ENCODE measurements around the gene LMO3. TPM values are rescaled to one million over a fixed set of nuclear protein-coding genes. Genes with fewer than 3 reads are reported as not detected.

The LMO3 gene
- total RNA-seq, 2 donors from 2014 or later = 8.2 to 12.4 TPM

DNA sequence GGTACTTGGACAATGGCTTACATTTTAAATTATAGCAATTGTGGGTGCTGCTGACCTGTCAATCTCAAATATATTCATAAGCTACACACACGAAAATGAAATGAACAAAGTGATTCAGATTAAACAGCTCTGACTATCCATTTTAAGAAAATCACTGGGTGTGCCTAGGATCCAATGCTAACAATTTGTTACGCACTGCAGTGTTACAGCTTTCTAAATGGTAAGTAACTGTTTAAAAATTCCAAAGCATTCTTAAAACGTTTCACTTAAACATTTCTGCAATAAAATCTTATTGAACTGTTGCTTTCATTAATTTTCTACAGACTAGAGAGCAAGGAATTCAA is 18.9 kb downstream of the LMO3 start:
- Histone ChIP-seq H3K9me3 (peaks cover 0 to under 1% of the 10 kb centered on the region in 2 donors), H3K36me3 (no peaks in the 10 kb centered on the region), H3K27ac (peak overlapping the region; percentile 15 to 63), H3K27me3 (no peaks in the 10 kb centered on the region), H3K4me1 (no peaks in the 10 kb centered on the region), H3K4me3 (no peak overlapping the region)
- TF ChIP-seq, protein P1, sequence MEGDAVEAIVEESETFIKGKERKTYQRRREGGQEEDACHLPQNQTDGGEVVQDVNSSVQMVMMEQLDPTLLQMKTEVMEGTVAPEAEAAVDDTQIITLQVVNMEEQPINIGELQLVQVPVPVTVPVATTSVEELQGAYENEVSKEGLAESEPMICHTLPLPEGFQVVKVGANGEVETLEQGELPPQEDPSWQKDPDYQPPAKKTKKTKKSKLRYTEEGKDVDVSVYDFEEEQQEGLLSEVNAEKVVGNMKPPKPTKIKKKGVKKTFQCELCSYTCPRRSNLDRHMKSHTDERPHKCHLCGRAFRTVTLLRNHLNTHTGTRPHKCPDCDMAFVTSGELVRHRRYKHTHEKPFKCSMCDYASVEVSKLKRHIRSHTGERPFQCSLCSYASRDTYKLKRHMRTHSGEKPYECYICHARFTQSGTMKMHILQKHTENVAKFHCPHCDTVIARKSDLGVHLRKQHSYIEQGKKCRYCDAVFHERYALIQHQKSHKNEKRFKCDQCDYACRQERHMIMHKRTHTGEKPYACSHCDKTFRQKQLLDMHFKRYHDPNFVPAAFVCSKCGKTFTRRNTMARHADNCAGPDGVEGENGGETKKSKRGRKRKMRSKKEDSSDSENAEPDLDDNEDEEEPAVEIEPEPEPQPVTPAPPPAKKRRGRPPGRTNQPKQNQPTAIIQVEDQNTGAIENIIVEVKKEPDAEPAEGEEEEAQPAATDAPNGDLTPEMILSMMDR (IDR thresholded peaks at IDR 0.05) = no peak
- no peak for DNase-seq (ENCODE audit: low spot score)

DNA sequence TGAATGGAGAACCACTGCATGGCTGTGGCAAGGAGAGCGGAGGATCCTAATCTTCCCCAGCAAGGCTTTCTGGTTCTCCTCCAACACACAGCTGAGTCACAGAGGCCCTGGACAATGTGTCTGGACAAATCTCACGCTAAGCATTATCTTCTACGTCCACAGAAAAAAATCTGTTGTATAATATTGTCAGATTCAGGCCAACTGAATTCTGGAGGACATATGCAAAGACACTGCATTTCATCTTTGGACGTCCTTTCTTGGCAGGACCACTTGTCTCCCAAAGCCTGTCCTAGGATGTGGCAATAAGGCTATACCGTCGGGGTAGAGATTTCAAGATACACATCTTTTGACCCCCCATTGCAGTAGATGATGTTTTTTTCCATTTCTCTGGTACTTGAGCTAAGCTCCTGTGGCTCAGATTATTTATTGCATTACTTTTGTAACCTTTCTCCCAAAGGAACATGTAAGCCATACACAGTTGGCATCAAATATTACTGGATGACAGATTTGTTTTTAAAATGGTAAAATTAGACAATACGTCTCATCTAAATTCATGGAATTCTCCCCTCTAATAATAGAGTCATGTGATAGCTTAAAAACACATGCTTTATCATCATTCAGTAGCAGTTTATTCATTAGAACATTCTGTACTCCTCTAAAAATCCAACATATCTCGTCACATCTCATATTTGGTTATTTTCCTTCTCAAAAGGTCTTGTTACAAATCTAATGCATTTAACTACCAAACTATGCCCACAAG is 19.4 kb downstream of the LMO3 start:
- H3K36me3 ChIP-seq = no peaks in the 10 kb centered on the region
- peak; percentile 76 for DNase-seq (ENCODE audit: low spot score)
- peak overlapping the region; percentile 15 to 63 for H3K27ac ChIP-seq
- H3K4me1 ChIP-seq = no peaks in the 10 kb centered on the region
- H3K4me3 ChIP-seq = no peak overlapping the region
- no peaks in the 10 kb centered on the region for H3K27me3 ChIP-seq
- TF ChIP-seq, protein P1 (IDR thresholded peaks at IDR 0.05) = no peak
- peaks cover 0 to 6% of the 10 kb centered on the region in 2 donors for H3K9me3 ChIP-seq

DNA sequence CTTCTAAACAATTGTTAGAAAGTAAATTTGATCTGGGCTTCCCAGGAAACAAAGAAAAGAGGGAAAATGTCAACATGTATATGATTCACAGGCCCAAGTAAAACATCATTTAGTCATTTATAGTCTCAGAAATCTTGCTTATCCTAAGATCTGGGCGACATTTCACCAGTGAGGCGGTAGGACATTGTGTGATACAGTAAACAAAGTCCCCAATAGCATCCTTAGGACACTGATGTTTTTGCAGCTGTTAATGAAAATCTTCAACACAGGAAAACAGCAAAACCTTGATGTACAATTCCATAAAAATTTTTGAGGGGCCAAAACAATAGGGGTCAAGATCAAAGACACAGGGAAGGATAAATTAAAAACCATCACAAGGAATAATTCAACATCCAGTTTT is 20.2 kb downstream of the LMO3 start:
- peaks cover 0 to 6% of the 10 kb centered on the region in 2 donors for H3K9me3 ChIP-seq
- no peaks in the 10 kb centered on the region for H3K36me3 ChIP-seq
- peak overlapping the region; percentile 44 to 63 for H3K27ac ChIP-seq
- TF ChIP-seq, protein P1 (IDR thresholded peaks at IDR 0.05) = no peak
- no peaks in the 10 kb centered on the region for H3K27me3 ChIP-seq
- no peak for DNase-seq (ENCODE audit: low spot score)
- no peaks in the 10 kb centered on the region for H3K4me1 ChIP-seq
- H3K4me3 ChIP-seq = no peak overlapping the region

DNA sequence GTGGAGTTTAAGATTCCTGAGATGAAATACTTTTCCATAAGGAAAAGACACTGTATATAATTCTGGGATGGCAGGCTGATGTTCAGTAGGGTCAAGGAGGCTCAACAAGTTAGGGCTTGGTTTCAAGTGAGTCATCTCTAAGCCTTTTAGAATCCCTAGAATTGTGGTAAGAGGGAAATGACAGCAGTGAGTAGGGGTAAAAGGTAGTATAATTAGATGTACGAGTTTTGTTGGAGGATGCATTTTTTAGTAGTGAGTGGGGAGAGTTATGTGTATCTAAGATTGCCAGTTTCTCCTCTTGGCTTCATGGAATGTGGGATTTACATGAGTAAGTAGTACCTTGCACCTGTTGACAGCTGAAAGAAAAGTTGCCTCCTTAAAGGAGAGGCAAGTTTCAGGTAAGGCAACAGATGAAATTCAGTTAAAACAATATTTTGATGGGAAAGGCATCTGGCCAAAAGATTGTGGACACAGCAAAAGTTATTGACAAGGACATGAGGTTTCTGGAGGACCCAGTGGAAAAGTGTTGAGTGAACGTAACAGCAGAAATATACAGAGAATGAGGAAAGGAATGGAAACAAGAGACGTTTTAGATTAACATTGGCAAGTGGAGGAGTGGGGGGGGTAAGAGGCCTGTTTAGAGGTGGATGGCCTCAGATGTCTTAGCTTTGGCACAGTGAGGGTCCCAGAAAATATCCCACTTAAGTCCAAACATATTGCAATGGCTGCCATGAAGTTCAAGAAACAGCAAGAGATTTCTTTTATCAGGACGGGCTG is 21.8 kb downstream of the LMO3 start:
- Histone ChIP-seq H3K36me3 (no peaks in the 10 kb centered on the region), H3K4me3 (no peak overlapping the region), H3K27ac (no peak overlapping the region), H3K4me1 (no peaks in the 10 kb centered on the region), H3K9me3 (peaks cover 0 to 6% of the 10 kb centered on the region in 2 donors), H3K27me3 (no peaks in the 10 kb centered on the region)
- TF ChIP-seq, protein P1 (IDR thresholded peaks at IDR 0.05) = no peak
- no peak for DNase-seq (ENCODE audit: low spot score)

DNA sequence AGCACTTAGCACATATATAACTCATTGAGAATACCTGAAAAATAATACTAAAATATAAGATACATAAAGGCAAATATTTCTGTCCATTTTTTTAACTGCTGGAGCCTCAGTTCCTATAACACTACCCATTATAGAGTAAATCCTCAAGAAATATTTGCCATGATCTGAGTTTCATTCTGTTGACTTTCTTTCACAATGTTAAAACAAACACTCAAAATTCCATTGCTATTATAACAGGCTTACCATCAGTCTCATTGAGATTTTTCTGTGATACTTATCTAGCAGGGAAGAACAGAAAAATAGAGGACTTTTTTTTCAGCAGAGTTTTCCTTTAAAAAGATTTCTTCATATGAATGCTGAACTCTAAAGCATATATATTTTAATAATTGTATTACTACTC is 24.5 kb downstream of the LMO3 start:
- Histone ChIP-seq H3K9me3 (peaks cover 0 to 6% of the 10 kb centered on the region in 2 donors), H3K36me3 (no peaks in the 10 kb centered on the region), H3K27ac (no peak overlapping the region), H3K27me3 (no peaks in the 10 kb centered on the region), H3K4me1 (no peaks in the 10 kb centered on the region), H3K4me3 (no peak overlapping the region)
- DNase-seq (ENCODE audit: low spot score) = no peak
- TF ChIP-seq, protein P1 (IDR thresholded peaks at IDR 0.05) = no peak
